ENCODE data around the gene PLAAT4.
"Not testable (repeated sequence)": the region's sequence is repeated elsewhere in the genome, so short reads cannot be mapped to it uniquely, and the experiment has no call there.

The PLAAT4 gene

DNA sequence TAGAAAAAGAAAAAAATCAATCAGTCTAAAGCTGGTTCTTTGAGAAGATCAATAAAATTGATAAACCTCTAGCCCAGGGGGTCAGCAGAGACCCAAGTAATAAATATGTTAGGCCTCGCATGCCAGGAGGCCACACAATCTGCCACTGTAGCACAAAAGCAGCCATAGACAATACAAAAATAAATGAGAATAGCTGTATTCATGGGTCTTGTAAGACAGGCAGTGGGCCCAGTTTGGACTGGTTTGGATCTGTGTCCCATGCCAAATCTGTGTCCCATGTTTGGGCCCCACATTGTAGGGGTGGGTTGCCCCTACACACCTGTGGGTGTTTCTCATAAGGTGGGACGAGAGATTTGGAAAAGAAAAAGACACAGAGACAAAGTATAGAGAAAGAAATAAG lies 6.6 kb upstream of the PLAAT4 start:
- TF ChIP-seq CTCF (IDR thresholded peaks at IDR 0.05; ENCODE audit: low read length, missing control alignments) = no peak
- H3K4me3 ChIP-seq (replicated peaks; ENCODE audit: low read depth, low read length) = no peak overlapping the region
- DNase-seq (ENCODE audit: low read depth) = no peak

- peak; percentile 91 for DNase-seq (ENCODE audit: low read depth)
- not testable (repeated sequence) for H3K4me3 ChIP-seq (replicated peaks; ENCODE audit: low read depth, low read length)
Observed at GRCh38 chr11:63531074-63531792, 5.4 kb upstream of the PLAAT4 start.

GRCh38 chr11:63532117-63532516 lies 4.5 kb upstream of the PLAAT4 start:
- TF ChIP-seq CTCF (IDR thresholded peaks at IDR 0.05; ENCODE audit: low read length, missing control alignments) = no peak
- no peak overlapping the region for H3K4me3 ChIP-seq (replicated peaks; ENCODE audit: low read depth, low read length)
- no peak for DNase-seq (ENCODE audit: low read depth)

DNA sequence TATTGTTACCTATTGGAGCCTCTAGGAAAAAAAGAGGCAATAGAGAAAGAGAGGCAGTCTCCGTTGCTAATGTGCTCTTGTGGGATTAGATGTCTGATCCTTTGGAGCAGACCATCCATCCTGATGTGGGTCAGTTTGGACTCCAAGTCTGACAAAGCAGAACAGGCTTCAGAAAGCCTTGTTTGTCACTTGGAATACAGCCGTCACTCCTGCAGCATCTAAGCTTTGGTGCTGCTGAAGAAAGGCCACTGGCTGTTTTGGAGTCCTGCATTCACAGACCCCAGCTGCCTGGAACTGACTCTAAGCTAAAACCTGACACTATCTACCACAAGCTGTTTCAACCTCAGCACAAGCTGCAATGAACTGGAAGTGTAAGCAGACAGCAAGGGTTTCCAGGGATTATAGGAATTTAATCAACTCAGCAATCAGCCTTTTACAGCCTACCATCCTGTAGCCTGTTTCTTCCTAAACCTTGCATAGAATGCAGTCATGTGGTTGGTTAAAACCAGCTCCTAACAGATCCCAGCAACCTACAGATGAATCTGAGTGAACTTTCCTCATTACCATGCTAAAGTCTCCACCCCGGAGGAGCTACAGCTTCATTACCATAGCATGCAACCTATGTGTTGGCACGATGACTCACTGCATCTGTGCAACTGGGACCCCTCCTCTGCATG lies 3.7 kb upstream of the PLAAT4 start:
- no peak for DNase-seq (ENCODE audit: low read depth)
- no peak overlapping the region for H3K4me3 ChIP-seq (replicated peaks; ENCODE audit: low read depth, low read length)
- TF ChIP-seq CTCF (IDR thresholded peaks at IDR 0.05; ENCODE audit: low read length, missing control alignments) = no peak

DNA sequence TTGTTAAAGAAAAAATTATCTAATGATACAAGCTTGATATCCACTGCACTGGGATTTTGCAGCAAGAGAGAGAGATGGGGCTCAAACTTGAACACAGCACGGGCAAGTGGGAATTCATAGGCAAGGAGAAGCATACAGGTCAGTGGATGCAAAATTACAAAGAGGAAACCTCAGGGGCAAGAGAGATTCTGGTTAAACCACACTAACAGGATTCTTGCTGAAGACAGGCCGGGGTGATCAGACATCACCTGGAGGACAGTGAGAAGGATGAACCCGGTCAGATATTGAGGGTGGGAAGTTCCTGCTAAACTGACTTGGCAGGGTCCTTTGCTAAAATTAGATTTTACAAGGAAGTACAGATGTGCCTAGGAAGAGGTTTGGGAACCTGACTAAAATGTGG lies 2.5 kb upstream of the PLAAT4 start:
- DNase-seq (ENCODE audit: low read depth) = no peak
- no peak overlapping the region for H3K4me3 ChIP-seq (replicated peaks; ENCODE audit: low read depth, low read length)
- TF ChIP-seq CTCF (IDR thresholded peaks at IDR 0.05; ENCODE audit: low read length, missing control alignments) = no peak

DNA sequence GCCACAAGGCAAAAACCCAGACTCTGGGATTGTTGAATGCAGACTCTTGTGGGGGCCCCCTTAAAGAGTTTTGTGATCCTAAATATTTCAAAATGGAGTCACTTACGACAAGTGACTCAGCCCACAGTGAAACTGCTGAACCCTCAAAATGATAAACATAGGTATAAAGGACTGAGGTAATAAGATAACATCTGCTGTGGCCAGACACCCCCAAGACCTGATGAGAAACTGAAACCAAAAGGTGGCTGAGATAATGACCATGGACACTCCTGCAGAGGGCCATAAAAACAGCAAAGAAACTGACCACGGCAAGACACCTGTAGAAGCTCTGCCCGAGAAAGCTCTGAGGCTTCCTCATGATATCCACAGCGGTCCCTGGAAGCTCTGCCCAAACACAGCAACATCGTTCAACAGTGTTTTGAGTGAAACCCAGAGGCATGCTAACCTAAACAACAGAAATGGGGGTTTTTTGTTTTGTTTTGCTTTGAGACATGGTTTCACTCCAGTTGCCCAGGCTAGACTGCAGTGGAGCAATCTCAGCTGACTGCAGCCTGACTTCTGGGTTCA lies 1.6 kb upstream of the PLAAT4 start:
- DNase-seq (ENCODE audit: low read depth) = no peak
- TF ChIP-seq CTCF (IDR thresholded peaks at IDR 0.05; ENCODE audit: low read length, missing control alignments) = no peak
- H3K4me3 ChIP-seq (replicated peaks; ENCODE audit: low read depth, low read length) = no peak overlapping the region

GRCh38 chr11:63535734-63536133 lies 874 bp upstream of the PLAAT4 start:
- no peak for TF ChIP-seq CTCF (IDR thresholded peaks at IDR 0.05; ENCODE audit: low read length, missing control alignments)
- H3K4me3 ChIP-seq (replicated peaks; ENCODE audit: low read depth, low read length) = no peak overlapping the region
- DNase-seq (ENCODE audit: low read depth) = no peak
